Astrocyte (in vitro differentiated cells and primary cell): Measurements from ENCODE around the gene GDF10. TPM values are rescaled to one million over a fixed set of nuclear protein-coding genes. Genes with fewer than 3 reads are reported as not detected.

Source experiments
- DNase-seq: peaks from one replicate; pipeline ENCODE4 v3.0.0-alpha.2; 2010; ENCODE audit warnings: low read depth
- FAIRE-seq: peaks from 2 replicates; lab custom pipeline; 2011; peaks lifted over from hg19 to GRCh38; lab: Jason Lieb, UNC
- H2AFZ ChIP-seq: 2 replicates; pipeline ENCODE4 v1.6.0; 2012; ENCODE audit warnings: low read depth, low read length, inconsistent platforms
- H3K27ac ChIP-seq: 2 replicates; pipeline ENCODE4 v1.5.1; 2011; ENCODE audit warnings: low read depth, low read length, inconsistent platforms
- H3K27me3 ChIP-seq: 2 replicates; pipeline ENCODE4 v1.6.0; 2011; ENCODE audit warnings: low read length, inconsistent platforms; ENCODE audit not compliant: insufficient read depth
- H3K36me3 ChIP-seq: 2 replicates; pipeline ENCODE4 v1.5.1; 2011; ENCODE audit warnings: low read length, inconsistent platforms; ENCODE audit not compliant: insufficient read depth
- H3K4me1 ChIP-seq: 2 replicates; pipeline ENCODE4 v1.5.1; 2011; ENCODE audit warnings: low read length, inconsistent platforms; ENCODE audit not compliant: insufficient read depth
- H3K4me2 ChIP-seq: 2 replicates; pipeline ENCODE4 v1.6.0; 2012; ENCODE audit warnings: low read length, inconsistent platforms
- H3K4me3 ChIP-seq: 2 replicates; pipeline ENCODE4 v1.5.1; 2011; ENCODE audit warnings: low read depth, mild to moderate bottlenecking, low read length, inconsistent platforms; ENCODE audit not compliant: insufficient read depth
- H3K79me2 ChIP-seq: 2 replicates; pipeline ENCODE4 v1.6.0; 2012; ENCODE audit warnings: mild to moderate bottlenecking, low read length, inconsistent platforms; ENCODE audit not compliant: insufficient read depth
- H3K9ac ChIP-seq: 2 replicates; pipeline ENCODE4 v1.6.0; 2012; ENCODE audit warnings: mild to moderate bottlenecking, low read length, inconsistent platforms
- H3K9me3 ChIP-seq: 2 replicates; pipeline ENCODE4 v1.5.1; 2012; ENCODE audit warnings: low read depth, mild to moderate bottlenecking, low read length, inconsistent platforms; ENCODE audit not compliant: insufficient read depth
- H4K20me1 ChIP-seq: 2 replicates; pipeline ENCODE4 v1.6.0; 2012; ENCODE audit warnings: low read length, inconsistent platforms; ENCODE audit not compliant: insufficient read depth
- H3K27ac Mint-ChIP-seq: one replicate; pipeline ENCODE4 v1.8.0; 2021; ENCODE audit warnings: mild to moderate bottlenecking, mixed read lengths; ENCODE audit not compliant: unreplicated experiment
- H3K27me3 Mint-ChIP-seq: one replicate; pipeline ENCODE4 v1.8.0; 2021; ENCODE audit warnings: low read depth, mixed read lengths; ENCODE audit not compliant: unreplicated experiment
- H3K36me3 Mint-ChIP-seq: one replicate; pipeline ENCODE4 v1.8.0; 2021; ENCODE audit warnings: low read depth, mixed read lengths; ENCODE audit not compliant: unreplicated experiment
- H3K4me1 Mint-ChIP-seq: one replicate; pipeline ENCODE4 v1.8.0; 2021; ENCODE audit warnings: low read depth, mixed read lengths; ENCODE audit not compliant: unreplicated experiment
- H3K4me3 Mint-ChIP-seq: one replicate; pipeline ENCODE4 v1.8.0; 2021; ENCODE audit warnings: mild to moderate bottlenecking, moderate library complexity, mixed read lengths; ENCODE audit not compliant: unreplicated experiment
- H3K9me3 Mint-ChIP-seq: one replicate; pipeline ENCODE4 v1.8.0; 2021; ENCODE audit warnings: mild to moderate bottlenecking, mixed read lengths; ENCODE audit not compliant: unreplicated experiment
- CTCF ChIP-seq: IDR thresholded peaks from 2 replicates; pipeline ENCODE4 v1.5.1; 2011; ENCODE audit warnings: low read depth, mild to moderate bottlenecking, inconsistent platforms, low read length, moderate library complexity; ENCODE audit not compliant: insufficient read depth
- EZH2 ChIP-seq: IDR thresholded peaks from 2 replicates; pipeline ENCODE4 v1.6.1; 2012; ENCODE audit warnings: mild to moderate bottlenecking, low read length, inconsistent platforms; ENCODE audit not compliant: insufficient read depth
- total RNA-seq: library from RNA; stranded (reverse); gene quantifications from 2 replicates; pipeline ENCODE4 v1.2.1, GENCODE V29; 2021

Gene GDF10
- total RNA-seq, 1 donor from 2014 or later, result 2.2 TPM

- no peaks in the 10 kb centered on the region for H3K36me3 Mint-ChIP-seq
- H3K4me1 Mint-ChIP-seq, result no peaks in the 10 kb centered on the region
- H3K4me3 Mint-ChIP-seq, result no peak overlapping the region
- peaks cover 67% of the 10 kb centered on the region for H3K27me3 Mint-ChIP-seq
- H3K9me3 Mint-ChIP-seq, result peaks cover 5% of the 10 kb centered on the region
- H3K27ac Mint-ChIP-seq, result no peak overlapping the region
- Histone ChIP-seq H3K4me1 (no peaks in the 10 kb centered on the region), H3K27me3 (peaks cover 8% of the 10 kb centered on the region), H3K79me2 (no peaks in the 10 kb centered on the region), H4K20me1 (no peaks in the 10 kb centered on the region), H2AFZ (no peak overlapping the region), H3K4me2 (no peak overlapping the region), H3K9me3 (no peaks in the 10 kb centered on the region), H3K9ac (no peak overlapping the region), H3K4me3 (no peak overlapping the region), H3K27ac (no peak overlapping the region), H3K36me3 (no peaks in the 10 kb centered on the region)
- DNase-seq (no peak), FAIRE-seq (no peak)
- no peak for TF ChIP-seq CTCF
- TF ChIP-seq EZH2, result no peak
Measured at GRCh38 chr10:47286591-47287315, 13.2 kb upstream of the GDF10 start.

DNA sequence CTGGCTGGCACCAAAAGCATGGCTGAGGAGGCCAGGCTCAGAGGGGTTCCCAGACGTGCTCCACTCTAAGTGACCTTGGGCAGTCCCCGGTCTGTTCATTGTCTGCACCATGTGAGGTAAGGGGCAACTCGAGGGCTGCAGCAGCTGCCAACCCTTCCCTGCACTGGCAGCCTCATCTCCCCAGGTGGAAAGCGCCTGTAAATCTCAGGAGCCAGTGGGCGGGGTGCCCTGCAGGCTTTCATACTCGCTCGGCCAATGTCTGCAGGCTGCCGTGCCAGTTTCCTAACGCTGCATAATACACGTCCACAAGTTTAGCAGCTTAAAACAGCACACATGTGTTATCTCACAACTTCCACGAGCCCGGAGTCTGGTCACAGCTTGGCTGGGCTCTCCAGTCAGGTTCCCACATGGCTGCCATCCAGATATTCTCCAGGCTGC, 12.6 kb upstream of the GDF10 start:
- Histone ChIP-seq H3K4me3 (no peak overlapping the region), H3K79me2 (no peaks in the 10 kb centered on the region), H3K27ac (no peak overlapping the region), H4K20me1 (no peaks in the 10 kb centered on the region), H3K27me3 (peaks cover 9% of the 10 kb centered on the region), H2AFZ (no peak overlapping the region), H3K9me3 (no peaks in the 10 kb centered on the region), H3K4me1 (no peaks in the 10 kb centered on the region), H3K4me2 (no peak overlapping the region), H3K9ac (no peak overlapping the region), H3K36me3 (no peaks in the 10 kb centered on the region)
- H3K9me3 Mint-ChIP-seq, result peaks cover 5% of the 10 kb centered on the region
- no peaks in the 10 kb centered on the region for H3K36me3 Mint-ChIP-seq
- no peaks in the 10 kb centered on the region for H3K4me1 Mint-ChIP-seq
- no peak overlapping the region for H3K27ac Mint-ChIP-seq
- no peak overlapping the region for H3K4me3 Mint-ChIP-seq
- peaks cover 65% of the 10 kb centered on the region for H3K27me3 Mint-ChIP-seq
- no peak for DNase-seq
- no peak for FAIRE-seq
- TF ChIP-seq EZH2, result no peak
- no peak for TF ChIP-seq CTCF

GRCh38 chr10:47287805-47288204, 12.2 kb upstream of the GDF10 start:
- Histone ChIP-seq H3K36me3 (no peaks in the 10 kb centered on the region), H3K9ac (no peak overlapping the region), H3K9me3 (no peaks in the 10 kb centered on the region), H4K20me1 (no peaks in the 10 kb centered on the region), H3K27me3 (peaks cover 11% of the 10 kb centered on the region), H2AFZ (no peak overlapping the region), H3K4me1 (no peaks in the 10 kb centered on the region), H3K4me2 (no peak overlapping the region), H3K79me2 (no peaks in the 10 kb centered on the region), H3K27ac (no peak overlapping the region), H3K4me3 (no peak overlapping the region)
- peaks cover 66% of the 10 kb centered on the region for H3K27me3 Mint-ChIP-seq
- DNase-seq, result no peak
- FAIRE-seq, result no peak
- H3K4me3 Mint-ChIP-seq, result no peak overlapping the region
- TF ChIP-seq EZH2, result no peak
- H3K4me1 Mint-ChIP-seq, result no peaks in the 10 kb centered on the region
- no peaks in the 10 kb centered on the region for H3K36me3 Mint-ChIP-seq
- peaks cover 5% of the 10 kb centered on the region for H3K9me3 Mint-ChIP-seq
- no peak overlapping the region for H3K27ac Mint-ChIP-seq
